K562 (cell line): ENCODE results near the gene TMPRSS5. TPM values are rescaled to one million over a fixed set of nuclear protein-coding genes. Genes with fewer than 3 reads are reported as not detected.

Experiments used
- CHAMP1 ChIP-seq: fragments of 450-650 bp; IDR thresholded peaks from 2 replicates; pipeline ENCODE4 v1.6.1; 2016; ENCODE audit warnings: mild to moderate bottlenecking
- ESRRA ChIP-seq: fragments of 450-650 bp; IDR thresholded peaks from 2 replicates; pipeline ENCODE4 v1.6.1; 2014; ENCODE audit warnings: low read depth, mild to moderate bottlenecking, moderate library complexity, borderline replicate concordance
- HDAC1 ChIP-seq, 2 experiments: fragments of 450-650 bp; IDR thresholded peaks; 2 replicates each; pipeline ENCODE4 v1.6.1; 2016 to 2017; ENCODE audit warnings: inconsistent platforms in 1 of 2, mild to moderate bottlenecking in 1 of 2, moderate library complexity in 1 of 2
- JUN ChIP-seq, 2 experiments: sonication (generic) in 1 of 2; formaldehyde crosslinking in 1 of 2; IDR thresholded peaks; 2 replicates each; pipeline versions ENCODE4 v1.6.1 to v1.8.0; 2012 to 2022; ENCODE audit warnings: borderline replicate concordance in 2 of 2, mild to moderate bottlenecking in 2 of 2, improper control_type of control experiment in 1 of 2, low read depth in 1 of 2, low read length in 1 of 2, missing genetic modification reagents in 1 of 2
- MAFF ChIP-seq: IDR thresholded peaks from 2 replicates; pipeline ENCODE4 v1.6.1; 2012; ENCODE audit warnings: low read length, improper control_type of control experiment
- NFIX ChIP-seq: fragments of 250-450 bp; sonication (Bioruptor Pico); IDR thresholded peaks from 2 replicates; pipeline ENCODE4 v1.4.0; 2020; ENCODE audit warnings: low read depth, mild to moderate bottlenecking, moderate library complexity
- NFYB ChIP-seq: IDR thresholded peaks from 2 replicates; pipeline ENCODE4 v1.6.1; 2011; ENCODE audit warnings: mild to moderate bottlenecking, moderate library complexity; ENCODE audit not compliant: insufficient read length; ENCODE audit errors: extremely low read depth
- NR2C1 ChIP-seq, 2 experiments: fragments of 450-650 bp; IDR thresholded peaks; 2 replicates each; pipeline ENCODE4 v1.6.1; 2017; ENCODE audit warnings: mild to moderate bottlenecking in 2 of 2, antibody characterized with exemption in 1 of 2, inconsistent platforms in 1 of 2, missing compliant biosample characterization in 1 of 2, missing genetic modification characterization in 1 of 2
- PHTF2 ChIP-seq: fragments of 250-450 bp; sonication (Bioruptor Pico); IDR thresholded peaks from 2 replicates; pipeline ENCODE4 v1.5.0; 2021; ENCODE audit warnings: mild to moderate bottlenecking
- PYGO2 ChIP-seq: fragments of 450-650 bp; IDR thresholded peaks from 2 replicates; pipeline ENCODE4 v1.6.1; 2016; ENCODE audit warnings: mild to moderate bottlenecking, missing genetic modification characterization, moderate library complexity, missing compliant biosample characterization
- ZC3H8 ChIP-seq: fragments of 450-650 bp; IDR thresholded peaks from 2 replicates; pipeline ENCODE4 v1.6.1; 2017
- ZNF384 ChIP-seq: IDR thresholded peaks from 2 replicates; pipeline ENCODE4 v1.6.1; 2012; ENCODE audit warnings: low read depth, low read length, improper control_type of control experiment
- ZNF407 ChIP-seq: fragments of 450-650 bp; IDR thresholded peaks from 2 replicates; pipeline ENCODE4 v1.6.1; 2016; ENCODE audit warnings: low read depth
- polyA plus RNA-seq, 8 experiments: library from polyadenylated mRNA; depleted of rRNA in 4 of 8; stranded (reverse) in 5 of 8; unstranded in 3 of 8; fragments of >200 nt; fragmentation: Nextera tagmentation in 2 of 8; fragmentation: Illumina TruSeq in 1 of 8; extraction: Ambion mirVana in 2 of 8; extraction: Trizol in 1 of 8; gene quantifications; 2 replicates each; pipeline versions ENCODE4 v1.2.1 to v1.2.3, GENCODE V29; 2011 to 2014; ENCODE audit warnings: inconsistent platforms in 1 of 8, missing spikeins in 1 of 8
- total RNA-seq, 7 experiments: library from RNA; depleted of rRNA in 6 of 7; stranded (reverse); fragments of >200 nt in 6 of 7; fragmentation: Illumina TruSeq in 2 of 7; extraction: Trizol in 2 of 7; gene quantifications; 2 replicates each; pipeline versions ENCODE4 v1.2.1 to v1.2.3, GENCODE V29; 2011 to 2021; ENCODE audit warnings: low replicate concordance in 1 of 7
- TF ChIP-seq, protein P1 (sequence below): fragments of 450-650 bp; formaldehyde crosslinking; conservative IDR thresholded peaks from 2 replicates; pipeline ENCODE4 v1.4.0; 2022; ENCODE audit warnings: mild to moderate bottlenecking, missing genetic modification characterization

Gene TMPRSS5
- total and polyA plus RNA-seq, 9 of the 15 experiments (the other 6 are each of a cell fraction or from before 2014, with no cell fraction given), result 0.07 to 0.49 (median 0.17) TPM; not detected in 1

DNA sequence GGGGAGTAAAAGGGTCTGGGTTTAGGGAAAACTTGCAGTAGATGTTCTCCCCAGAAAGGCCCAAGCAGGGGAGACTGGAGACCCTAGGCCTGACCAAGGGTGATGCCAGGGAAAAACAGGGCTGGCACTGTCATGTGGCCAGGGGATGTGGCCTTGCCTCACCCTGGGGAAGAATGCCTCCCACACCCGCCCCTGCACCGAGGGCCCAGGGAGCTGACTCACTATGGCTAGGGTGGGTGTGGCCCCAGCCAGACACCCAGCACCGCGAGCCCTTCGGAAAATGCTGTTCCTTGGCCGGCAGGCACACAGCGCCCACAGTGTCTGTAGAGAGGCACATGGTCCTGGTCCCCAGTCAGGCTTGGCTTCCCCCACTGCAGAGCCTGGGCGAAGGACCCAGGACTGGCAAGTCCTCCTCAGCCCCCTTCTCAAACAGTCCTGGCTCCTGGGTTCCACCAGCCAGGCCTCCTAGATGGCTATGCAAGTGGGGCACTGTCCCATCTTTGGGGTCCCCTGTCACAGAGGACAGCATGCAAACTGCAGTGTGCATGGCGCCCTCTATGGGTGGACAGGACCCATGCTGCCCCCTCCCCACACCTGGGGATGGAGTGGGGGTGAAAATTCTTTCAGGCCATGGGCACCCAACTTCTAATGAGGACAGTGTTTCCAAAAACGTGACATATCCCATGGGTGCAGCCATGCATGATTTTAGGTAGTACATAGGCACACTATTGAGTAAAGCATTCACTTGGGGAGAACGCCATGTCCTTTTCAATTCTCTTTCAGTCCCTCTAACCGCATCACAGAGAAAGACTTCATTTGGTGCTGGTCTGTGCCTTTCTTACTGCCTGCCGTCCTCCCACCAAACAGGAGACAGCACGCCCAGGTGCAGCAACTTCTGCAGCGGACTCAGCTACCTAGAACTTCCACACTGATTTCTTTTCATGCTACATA, 15.2 kb downstream of the TMPRSS5 start (continued):
- TF ChIP-seq ZNF384 (no peak), ZNF407 (no peak), MAFF (no peak), NFIX (CRISPR knock-in tag) (no peak), PHTF2 (no peak), JUN (IDR thresholded peaks at IDR 0.05; ENCODE audit: borderline replicate concordance, low read depth, low read length) (peak; percentile 81), JUN (CRISPR knock-in tag; IDR thresholded peaks at IDR 0.05; ENCODE audit: borderline replicate concordance) (0 out of 2 replicates have a peak, but pooled peaks have one; percentile 61), PYGO2 (no peak), NFYB (no peak), HDAC1 (IDR thresholded peaks at IDR 0.05) (peak in 1 of 2 experiments; percentile 71; a peak in 2 of 4 replicates), ESRRA (peak; percentile 59; the same call in 1 of the 2 replicates), CHAMP1 (peak; percentile 59; the same call in 1 of the 2 replicates), NR2C1 (IDR thresholded peaks at IDR 0.05) (no peak), NR2C1 (tag; IDR thresholded peaks at IDR 0.05) (peak; percentile 63; the same call in 1 of the 2 replicates), ZC3H8 (no peak)
- TF ChIP-seq, protein P1, sequence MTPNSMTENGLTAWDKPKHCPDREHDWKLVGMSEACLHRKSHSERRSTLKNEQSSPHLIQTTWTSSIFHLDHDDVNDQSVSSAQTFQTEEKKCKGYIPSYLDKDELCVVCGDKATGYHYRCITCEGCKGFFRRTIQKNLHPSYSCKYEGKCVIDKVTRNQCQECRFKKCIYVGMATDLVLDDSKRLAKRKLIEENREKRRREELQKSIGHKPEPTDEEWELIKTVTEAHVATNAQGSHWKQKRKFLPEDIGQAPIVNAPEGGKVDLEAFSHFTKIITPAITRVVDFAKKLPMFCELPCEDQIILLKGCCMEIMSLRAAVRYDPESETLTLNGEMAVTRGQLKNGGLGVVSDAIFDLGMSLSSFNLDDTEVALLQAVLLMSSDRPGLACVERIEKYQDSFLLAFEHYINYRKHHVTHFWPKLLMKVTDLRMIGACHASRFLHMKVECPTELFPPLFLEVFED (CRISPR knock-in tag), result no peak
